HG02610 (cell line): ENCODE data around the gene SLC5A6.
"Not testable (repeated sequence)": the region's sequence is repeated elsewhere in the genome, so short reads cannot be mapped to it uniquely, and the experiment has no call there.

Experiments
- ATAC-seq: cut with Tn5 transposase; IDR thresholded peaks from one replicate; pipeline ENCODE4 v1.9.1; 2021; ENCODE audit warnings: mild to moderate bottlenecking, moderate library complexity; ENCODE audit not compliant: unreplicated experiment

SLC5A6 gene

DNA sequence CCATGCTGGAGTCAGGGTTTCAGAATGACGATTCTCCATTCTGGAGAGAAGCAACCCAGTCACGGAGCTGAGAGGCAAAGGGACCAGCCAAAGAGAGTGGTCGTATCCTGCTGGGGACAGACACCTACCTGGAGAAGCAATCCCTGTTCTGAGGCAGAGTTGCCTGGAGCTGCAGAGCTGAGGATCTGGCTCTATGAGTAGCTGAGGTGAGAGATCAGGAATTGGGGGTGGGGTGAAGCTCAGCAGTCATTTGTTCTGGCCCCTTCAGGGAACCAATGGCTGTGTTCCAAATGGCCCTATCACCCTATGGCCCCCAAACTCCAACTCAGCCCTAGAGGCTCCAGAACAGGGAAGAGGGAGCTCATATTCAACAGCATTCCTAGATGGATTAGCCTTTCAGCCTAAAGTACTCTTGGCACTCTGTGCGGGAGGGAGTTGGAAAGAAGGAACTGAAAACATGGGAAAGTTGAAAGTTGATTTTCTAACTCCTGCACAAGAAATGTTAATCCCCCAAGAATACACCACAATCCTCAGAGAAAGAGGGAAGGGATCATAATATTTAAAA is 3.5 kb downstream of the SLC5A6 start:
- no peak for ATAC-seq

DNA sequence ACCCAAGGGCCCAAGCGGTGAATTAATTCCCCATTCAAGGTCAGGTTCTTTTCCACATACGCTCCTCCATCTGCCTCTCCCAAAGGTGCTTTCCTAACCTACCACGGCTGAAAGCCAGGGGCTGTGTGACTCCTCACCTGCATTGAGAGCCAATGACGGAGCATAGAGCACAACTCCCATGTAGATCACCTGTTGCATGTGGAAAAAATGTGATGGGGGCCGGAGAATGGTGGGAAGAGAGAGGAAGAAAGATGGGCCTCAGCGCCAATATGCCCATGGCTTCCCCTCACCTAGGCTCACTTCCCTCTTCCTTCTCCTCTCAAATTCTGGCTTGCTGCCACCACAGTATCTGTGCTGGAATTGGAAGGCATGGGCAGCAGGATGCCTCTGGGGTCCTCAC is 5.7 kb downstream of the SLC5A6 start:
- no peak for ATAC-seq

DNA sequence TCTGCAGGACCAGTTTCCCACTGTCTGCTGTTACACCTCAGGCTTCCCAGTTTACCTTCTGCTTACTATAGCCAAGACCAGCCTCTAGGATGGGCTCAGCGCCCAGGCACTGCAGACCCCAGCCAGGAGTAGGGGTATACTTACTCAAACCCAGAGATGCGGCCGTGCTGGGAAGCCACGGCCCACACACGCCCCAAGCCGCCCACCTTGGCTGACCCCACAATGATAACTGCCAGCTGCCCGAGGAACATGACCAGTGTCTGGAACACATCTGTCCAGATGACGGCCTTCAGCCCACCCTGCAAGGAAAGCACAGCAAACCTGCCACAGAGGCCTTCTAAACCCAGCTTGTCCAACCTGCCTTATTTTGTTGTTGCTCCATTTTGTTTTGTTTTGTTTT is 6.9 kb downstream of the SLC5A6 start:
- no peak for ATAC-seq

DNA sequence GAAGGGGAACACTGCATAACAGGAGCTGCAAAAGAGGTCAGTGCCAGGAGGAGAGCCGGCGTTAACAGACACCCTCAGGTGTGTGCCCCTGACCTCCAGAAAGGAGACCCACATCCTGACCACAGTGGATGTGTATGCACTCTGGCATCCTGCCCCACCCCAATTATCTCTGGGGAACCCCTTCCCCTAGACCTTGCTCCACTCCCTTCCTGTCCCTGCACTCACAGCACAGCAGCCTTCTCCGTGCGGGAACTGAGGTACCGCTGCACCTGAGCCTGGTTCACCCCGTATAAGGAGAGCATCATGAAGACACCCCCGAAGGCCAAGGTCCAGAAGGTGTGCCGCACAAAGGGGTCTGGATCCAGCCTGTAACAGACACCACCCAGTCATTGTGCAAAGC is 7.5 kb downstream of the SLC5A6 start:
- no peak for ATAC-seq

DNA sequence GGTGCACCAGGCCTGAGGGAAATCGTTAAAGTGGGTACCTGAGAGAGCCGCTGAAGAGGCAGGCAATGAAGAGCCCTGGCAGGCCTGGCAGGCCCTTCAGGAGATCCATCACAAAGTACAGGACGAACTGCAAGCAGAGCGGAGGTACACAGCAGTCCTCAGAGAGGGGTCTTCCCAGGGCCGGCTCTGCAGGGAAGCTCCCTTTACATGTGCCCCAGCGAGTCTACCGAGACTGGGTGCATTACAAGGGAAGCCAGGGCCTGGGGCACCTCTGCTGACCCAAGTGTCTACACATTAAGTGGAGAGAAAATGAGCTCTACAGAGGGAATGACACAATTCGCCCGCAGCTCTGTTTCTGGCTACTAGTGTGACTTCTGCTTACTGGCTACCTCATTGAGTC is 8.3 kb downstream of the SLC5A6 start:
- ATAC-seq: no peak

DNA sequence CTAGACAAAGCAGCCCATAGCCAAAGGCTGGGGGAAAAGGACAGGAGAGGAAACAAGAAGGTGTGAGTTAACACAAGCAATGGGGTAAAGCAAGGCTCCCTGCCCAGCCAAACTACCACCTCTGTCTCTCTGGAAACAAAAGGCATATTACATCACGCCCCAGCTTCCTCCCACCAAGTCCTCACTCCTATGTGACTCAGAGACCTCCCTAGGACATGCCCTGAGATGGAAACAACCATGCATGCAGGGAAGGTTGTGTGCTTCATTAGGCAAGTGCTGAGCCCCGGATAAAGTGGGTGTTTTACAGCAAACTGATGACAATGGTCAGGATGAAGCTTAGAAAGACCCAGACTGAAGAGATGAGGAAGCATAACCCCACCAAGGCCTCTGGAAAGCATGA is 9.2 kb downstream of the SLC5A6 start:
- ATAC-seq: no peak

DNA sequence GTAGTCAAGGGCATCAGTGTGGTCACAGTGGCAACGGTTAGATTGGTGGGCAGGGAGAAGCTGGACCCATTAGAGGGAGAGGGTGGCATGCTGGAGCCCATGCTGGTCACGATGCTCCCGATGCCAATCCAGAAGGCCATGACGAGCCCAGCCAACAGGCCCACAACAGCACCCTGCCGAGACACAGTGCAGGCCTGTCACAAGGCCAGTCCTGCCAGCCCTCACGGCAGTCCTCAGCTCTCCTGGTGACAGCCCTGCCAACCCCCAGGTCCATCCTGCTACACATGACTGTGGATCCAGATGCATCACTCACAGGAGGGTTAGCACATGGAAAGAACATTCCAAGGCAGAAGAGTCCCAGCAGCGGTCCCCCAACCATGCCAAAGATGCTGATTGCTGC is 10.4 kb downstream of the SLC5A6 start:
- ATAC-seq: no peak

DNA sequence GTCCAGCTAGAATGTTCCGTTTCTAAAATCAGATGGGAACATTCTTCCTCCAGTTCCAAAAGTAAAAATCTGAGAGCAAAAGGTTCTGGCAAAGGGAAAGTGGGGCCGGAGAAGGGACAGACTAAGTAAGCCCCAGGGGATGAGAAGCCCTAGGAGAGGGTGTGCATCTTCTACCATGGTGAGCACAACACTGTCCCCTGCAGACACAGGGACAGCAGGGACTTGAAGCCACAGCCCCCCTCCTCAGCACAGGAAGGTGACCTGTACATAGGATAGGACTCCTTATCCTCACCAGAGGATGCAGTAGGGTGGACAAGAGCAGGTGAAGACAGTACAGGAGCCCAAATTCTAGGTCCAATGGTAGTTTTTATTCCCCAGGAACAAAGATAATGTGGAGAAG is 12.8 kb downstream of the SLC5A6 start:
- ATAC-seq: no peak

DNA sequence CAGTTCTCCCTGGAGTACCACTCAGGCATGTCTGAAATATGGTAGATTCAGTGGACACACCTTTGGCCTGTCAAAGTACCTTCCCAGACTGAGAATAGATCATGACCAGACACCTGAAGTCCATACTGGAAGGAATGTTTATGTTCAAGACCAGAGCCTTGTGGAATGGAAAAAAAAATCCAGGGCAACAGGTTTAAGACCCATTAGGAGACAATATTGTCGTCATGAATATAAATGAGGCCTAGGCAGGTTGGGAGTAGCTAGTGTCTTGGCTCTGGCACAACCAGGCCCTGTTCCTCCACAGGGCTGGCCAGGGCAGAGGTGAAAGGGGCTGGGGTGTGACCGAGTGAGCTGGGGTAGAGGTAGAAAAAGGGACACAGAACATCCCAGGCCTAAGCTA is 13.4 kb downstream of the SLC5A6 start:
- ATAC-seq: no peak

DNA sequence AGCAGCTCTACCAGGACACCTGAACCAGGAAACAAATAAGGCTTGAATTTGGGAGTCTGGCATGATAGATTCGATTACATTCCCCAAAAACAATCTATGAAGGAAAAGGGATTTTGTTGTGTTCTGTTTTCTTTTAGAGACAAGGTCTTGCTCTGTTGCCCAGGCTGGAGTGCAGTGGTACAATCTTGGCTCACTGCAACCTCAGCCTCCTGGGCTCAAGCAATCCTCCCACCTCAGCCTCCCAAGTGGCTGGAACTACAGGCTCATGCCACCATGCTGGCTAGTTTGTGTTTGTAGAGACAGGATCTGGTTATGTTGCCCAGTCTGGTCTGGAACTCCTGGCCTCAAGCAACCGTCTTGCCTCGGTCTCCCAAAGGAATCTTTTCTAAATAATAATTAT is 14.0 kb downstream of the SLC5A6 start:
- not testable (repeated sequence) for ATAC-seq

DNA sequence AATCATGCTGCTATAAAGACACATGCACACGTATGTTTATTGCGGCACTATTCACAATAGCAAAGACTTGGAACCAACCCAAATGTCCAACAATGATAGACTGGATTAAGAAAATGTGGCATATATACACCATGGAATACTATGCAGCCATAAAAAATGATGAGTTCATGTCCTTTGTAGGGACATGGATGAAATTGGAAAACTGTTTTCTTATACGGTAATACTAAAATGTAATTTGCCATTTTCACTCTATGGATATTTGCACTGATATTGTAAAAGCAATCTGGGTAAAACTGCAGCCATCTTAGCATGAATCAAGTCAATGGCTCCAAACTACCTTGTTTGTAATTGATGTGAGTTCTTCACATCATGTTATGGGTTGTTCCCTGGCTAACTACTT is 16.3 kb downstream of the SLC5A6 start:
- ATAC-seq: not testable (repeated sequence)

DNA sequence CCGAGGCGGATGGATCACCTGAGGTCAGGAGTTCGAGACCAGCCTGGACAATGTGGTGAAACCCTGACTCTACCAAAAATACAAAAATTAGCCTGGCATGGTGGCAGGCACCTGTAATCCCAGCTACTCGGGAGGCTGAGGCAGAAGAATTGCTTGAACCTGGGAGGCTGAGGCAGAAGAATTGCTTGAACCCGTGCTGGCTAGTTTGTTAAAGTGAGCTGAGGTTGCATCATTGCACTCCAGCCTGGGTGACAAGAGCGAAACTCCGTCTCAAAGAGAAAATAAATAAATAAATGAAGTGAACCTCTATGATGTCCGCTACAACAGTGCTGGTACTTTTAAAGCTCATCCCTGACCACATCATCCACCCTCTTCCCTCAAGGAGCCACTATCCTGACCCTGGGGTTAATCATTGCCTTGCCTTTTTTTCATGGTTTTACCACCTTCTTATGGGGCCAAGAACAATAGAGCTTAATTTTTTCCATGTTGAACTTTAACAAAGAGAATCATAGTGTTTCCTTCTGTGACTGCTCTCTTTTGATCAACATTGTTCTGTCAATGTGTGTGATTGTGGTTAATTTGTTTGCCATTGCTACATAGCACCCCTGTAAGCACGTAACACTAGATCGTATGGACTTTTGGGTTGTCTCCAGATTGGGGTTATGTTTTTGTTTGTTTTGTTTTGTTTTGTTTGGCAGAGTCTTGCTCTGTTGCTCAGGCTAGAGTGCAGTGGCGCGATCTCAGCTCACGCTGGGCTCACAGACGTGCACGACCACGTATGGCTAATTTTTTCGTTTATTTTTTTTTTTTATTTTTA is 17.3 kb downstream of the SLC5A6 start:
- ATAC-seq: no peak

DNA sequence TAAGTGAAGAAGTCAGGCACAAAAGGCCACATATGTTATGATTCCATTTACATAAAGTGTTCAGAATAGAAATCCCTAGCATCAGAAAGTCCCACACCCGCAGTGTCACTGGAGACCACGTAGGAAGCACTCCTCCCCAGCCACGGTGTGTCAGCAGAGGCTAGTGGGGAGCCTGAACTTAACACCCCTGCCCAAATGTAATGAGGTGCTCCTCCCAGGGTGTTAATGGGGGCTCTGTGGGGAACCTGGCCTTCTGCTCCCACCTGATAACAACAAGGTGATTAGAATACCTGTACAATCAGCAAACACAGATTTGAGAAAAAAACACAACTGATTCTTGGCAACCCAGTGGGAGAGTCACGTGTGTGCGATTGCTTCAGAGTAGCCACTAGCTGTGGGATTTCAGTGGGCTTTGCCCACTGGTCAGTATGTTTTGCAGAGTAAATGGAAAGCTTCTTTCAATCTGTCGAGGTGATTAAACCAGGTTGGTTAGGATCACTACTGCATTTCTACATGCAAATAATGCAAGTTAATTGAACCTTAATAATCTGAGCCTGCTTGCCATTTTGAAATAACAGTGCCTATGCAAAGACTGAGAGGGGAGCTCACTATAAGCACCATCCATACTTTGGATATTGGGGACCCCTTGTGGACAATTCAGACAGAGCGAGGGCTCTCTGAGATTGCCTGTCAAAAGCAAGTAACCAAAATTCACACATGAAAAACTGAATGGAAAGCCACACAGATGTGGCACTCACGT is 20.8 kb downstream of the SLC5A6 start:
- no peak for ATAC-seq

DNA sequence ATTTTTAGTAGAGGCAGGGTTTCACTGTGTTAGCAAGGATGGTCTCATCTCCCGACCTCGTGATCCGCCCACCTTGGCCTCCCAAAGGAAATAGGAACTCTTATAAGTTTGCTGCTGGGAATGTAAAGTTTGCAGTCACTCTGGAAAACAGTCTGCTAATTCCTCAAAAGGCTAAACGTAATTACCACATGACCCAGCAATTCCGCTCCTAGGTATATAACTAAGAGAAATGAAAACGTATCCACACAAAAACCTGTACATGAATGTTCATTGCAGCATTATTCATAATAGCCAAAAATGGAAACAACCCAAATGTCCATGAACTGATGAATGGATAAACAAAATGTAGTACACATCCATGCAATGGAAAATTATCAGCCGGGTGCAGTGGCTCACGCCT is 22.1 kb downstream of the SLC5A6 start:
- ATAC-seq: no peak

DNA sequence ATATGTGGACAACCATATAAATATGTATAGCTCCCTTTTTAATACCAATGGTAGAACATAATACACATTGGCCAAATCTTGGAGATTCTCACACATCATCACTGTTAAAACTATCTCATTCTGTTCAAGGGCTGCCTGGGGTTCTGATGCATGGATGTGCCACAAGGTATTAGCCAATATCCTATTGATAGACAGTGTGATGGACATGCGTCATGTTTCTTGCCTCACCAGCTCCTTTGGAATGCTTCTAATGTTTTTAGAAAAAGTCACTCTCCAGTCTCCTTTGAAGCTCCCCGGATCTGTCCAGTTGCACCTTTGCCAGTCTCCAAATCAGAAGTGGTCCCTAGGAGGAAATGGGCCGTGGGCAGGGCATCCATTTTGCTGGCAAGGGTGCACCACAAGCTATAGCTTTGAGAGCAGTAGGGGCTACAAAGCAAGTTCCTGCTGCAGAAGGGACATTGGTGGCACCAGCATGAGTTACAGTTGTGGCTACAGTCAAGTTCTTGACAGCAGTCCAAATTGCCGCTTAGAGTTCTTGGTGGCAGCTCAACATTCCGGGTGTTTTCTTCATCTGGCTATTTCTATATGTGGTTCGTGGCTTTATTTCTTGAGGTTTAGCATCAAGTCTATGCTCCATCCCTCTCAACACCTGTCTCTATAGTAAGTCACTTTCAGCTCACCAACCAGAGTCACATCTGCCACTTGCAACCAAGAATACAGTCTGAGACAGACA is 25.3 kb downstream of the SLC5A6 start:
- no peak for ATAC-seq

DNA sequence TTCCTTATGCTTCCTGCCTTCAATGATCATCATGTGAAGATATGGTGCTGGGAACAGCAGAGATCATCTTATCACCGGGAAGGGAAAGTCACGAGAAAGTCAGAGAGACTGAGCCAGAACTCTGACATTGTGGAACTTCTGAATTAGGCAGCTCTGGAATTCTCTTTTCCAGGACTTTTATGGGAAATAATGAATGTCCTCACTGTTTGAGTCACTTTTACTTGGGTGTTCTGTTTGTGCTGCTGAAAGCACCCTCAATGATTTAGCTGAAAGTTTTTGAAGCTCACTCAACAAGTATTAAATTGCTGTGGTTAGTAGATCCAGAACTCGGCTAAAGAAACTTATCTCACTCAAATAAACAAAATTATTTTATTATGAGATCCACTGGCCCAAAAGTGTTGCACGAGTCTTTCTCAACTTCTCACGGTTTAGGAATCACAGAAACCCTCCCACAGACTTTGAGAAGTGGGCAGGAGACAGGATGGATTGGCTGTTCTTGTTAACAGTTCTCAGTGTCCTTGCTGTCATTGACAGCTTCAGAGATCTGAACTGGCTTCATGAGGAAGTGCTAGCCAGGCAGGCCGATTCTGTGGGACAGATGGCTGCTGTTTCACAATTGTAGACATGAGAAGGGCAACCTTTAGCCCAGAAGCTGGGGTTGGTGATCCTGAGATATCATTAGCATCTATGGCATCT is 26.6 kb downstream of the SLC5A6 start:
- no peak for ATAC-seq

DNA sequence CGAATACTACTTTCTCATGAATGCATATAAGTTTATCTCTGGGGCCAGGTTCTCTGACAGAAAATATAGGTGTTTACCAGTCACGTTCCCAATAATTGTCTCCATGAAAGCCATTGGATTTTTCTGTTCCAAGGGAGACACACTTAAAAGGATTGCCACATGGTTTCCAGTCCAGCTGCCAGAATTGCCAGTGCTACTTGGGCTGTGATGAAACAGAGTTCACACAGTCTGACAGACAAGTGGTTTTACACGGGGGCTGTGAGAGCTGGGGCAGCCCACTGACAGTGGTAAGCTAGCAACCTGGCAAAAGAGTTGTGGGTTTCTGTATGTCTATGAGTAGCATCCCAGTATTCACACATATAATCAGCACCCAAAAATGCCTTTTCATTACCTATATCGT is 28.0 kb downstream of the SLC5A6 start:
- ATAC-seq: no peak

DNA sequence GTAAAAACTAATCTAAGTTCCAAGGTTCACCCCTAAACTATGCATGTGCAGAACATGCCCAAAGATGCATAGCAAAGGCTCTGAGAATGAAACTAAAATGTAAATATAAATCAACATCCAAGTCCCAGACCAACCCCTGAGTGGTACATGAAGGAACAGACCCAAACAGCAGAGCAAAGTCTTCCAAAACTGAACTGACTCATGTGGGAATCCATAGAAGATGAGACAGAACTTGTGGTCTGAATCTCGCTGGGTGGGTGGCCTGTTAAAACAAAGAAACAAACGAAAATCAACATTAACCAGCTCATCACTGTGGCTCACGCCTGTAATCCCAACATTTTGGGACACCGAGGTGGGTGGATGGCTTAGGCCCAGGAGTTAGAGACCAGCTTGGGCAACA is 29.7 kb downstream of the SLC5A6 start:
- no peak for ATAC-seq

DNA sequence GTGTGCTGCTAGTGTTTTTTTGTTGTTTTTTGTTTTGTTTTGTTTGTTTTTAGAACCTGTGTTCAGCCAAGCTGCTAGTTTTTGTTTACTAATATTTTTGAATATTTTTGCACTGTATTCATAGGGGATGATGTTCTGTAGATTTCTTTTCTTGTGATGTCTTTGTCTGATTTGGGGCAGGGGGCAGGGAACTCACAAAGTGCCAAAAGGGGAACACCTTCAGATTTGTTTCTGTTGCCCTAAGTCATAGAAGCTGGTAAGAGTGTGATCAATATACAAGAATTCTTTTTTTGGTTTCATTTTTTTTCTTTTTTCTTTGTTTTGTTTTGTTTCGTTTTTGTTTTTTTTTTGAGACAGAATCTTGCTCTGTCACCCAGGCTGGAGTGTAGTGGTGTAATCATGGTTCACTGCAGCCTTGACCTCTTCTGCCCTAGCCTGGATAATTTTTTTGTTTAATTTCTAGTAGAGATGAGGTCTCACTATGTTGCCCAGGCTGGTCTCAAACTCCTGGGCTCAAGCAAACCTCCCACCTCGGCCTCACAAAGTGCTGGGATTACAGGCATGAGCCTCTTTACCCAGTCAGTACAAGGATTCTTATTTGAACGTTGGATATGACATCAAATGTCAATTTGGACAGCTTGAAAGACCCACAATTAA is 32.6 kb downstream of the SLC5A6 start:
- no peak for ATAC-seq

DNA sequence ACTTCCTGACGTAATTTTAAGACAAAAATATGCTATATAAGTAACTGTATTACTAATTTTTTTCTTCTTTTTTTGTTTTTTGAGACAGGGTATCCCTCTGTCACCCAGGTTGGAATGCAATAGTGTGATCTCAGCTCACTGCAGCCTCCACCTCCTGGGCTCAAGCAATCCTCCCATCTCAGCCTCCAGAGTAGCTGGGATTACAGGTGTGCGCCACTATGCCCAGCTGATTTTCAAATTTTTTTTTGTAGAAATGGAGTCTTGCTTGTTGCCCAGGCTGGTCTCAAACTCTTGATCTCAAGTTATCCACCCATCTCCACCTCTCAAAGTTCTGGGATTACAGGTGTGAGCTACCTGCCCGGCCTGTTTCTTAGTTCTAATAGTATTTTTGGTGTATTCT is 33.6 kb downstream of the SLC5A6 start:
- no peak for ATAC-seq
